ENCODE measurements around the gene LRRC8D. TPM values are rescaled to one million over a fixed set of nuclear protein-coding genes. Genes with fewer than 3 reads are reported as not detected.
A peak's percentile ranks its signal among the peaks of the same experiment; 100 is the strongest.

The LRRC8D gene
- total RNA-seq, 1 experiment from 2014 or later, result 37.2 TPM

DNA sequence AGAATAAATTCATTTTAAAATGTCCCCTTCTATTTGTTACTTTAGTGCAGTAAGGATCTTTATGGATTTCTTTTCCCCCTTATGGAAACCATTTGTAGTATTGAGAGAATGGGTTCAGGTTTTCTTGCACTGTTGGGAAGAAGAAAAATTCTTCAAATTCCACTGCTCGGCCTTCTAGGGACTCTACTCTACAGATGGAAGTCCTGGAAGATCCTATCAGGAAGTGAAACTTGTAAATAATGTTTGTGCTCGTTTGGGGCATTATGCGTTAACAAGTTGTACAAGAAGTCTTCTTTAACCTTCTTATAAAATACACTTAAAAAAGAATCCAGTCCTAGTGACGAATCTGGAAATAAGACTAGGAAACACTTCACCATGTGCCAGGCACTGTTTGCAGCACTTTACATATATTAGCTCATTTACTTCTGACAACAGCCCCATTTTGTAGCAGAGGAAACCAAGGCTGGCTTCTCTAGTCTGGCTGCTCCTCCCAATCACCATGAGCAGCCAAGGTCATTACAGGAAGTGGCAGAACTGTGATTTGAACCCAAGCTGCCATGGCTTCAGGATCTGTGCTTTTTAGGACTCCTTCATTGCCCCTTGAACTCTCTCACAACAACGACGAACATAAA, 11.8 kb downstream of the LRRC8D start:
- H3K9ac ChIP-seq (ENCODE audit: extremely low read depth, insufficient read length, low read length), result no peak overlapping the region
- H2BK5ac ChIP-seq (ENCODE audit: insufficient read length, low read length), result no peak overlapping the region
- WGBS (ENCODE audit: extremely low coverage, insufficient read length, low lambda C conversion rate), result no CpG with 5 or more reads among the region's 6 CpGs
- H3K56ac ChIP-seq (ENCODE audit: insufficient read length, low read depth, low read length), result no peak overlapping the region
- peak overlapping the region in 2 of 3 experiments; percentile 1 to 12; a peak in 3 of 7 replicates for H3K27ac Mint-ChIP-seq
- H3K18ac ChIP-seq (ENCODE audit: insufficient read length, low read depth, low read length), result no peak overlapping the region
- peaks cover 9% of the 10 kb centered on the region for H3K79me1 ChIP-seq (ENCODE audit: insufficient read depth, low read depth, low read length, poor library complexity, severe bottlenecking)
- H3K4ac ChIP-seq (ENCODE audit: low read depth, low read length), result no peak overlapping the region
- H4K91ac ChIP-seq (ENCODE audit: insufficient read length, low read depth, low read length), result no peak overlapping the region
- H3K79me2 ChIP-seq (ENCODE audit: insufficient read depth, low read length), result peaks cover 3% of the 10 kb centered on the region; the same call in 1 of the 2 replicates
- H4K5ac ChIP-seq (ENCODE audit: insufficient read length, low read depth, low read length), result no peak overlapping the region
- no peak overlapping the region for H3K14ac ChIP-seq (ENCODE audit: insufficient read depth, low read length)
- no peak overlapping the region for H2BK120ac ChIP-seq (ENCODE audit: low read depth, low read length, poor library complexity, severe bottlenecking)
- no peaks in the 10 kb centered on the region for H3K23me2 ChIP-seq (ENCODE audit: insufficient read length, low read depth, low read length, poor library complexity, severe bottlenecking)
- no peak overlapping the region for H2AFZ ChIP-seq (ENCODE audit: low read length)
- H4K8ac ChIP-seq (replicated peaks; ENCODE audit: insufficient read length, low read depth, low read length), result no peak overlapping the region
- H3K4me3 Mint-ChIP-seq, result no peak overlapping the region
- no peaks in the 10 kb centered on the region for H4K20me1 ChIP-seq (ENCODE audit: control insufficient read depth, insufficient read depth, insufficient read length)
- H2BK20ac ChIP-seq (ENCODE audit: low read depth, low read length, poor library complexity, severe bottlenecking), result no peak overlapping the region
- no peak overlapping the region for H2BK12ac ChIP-seq (ENCODE audit: insufficient read length, low read depth, low read length)
- no peaks in the 10 kb centered on the region for H3K27me3 ChIP-seq (ENCODE audit: insufficient read depth, low read length)
- no peaks in the 10 kb centered on the region for H3K9me3 Mint-ChIP-seq
- TF ChIP-seq, protein P1, sequence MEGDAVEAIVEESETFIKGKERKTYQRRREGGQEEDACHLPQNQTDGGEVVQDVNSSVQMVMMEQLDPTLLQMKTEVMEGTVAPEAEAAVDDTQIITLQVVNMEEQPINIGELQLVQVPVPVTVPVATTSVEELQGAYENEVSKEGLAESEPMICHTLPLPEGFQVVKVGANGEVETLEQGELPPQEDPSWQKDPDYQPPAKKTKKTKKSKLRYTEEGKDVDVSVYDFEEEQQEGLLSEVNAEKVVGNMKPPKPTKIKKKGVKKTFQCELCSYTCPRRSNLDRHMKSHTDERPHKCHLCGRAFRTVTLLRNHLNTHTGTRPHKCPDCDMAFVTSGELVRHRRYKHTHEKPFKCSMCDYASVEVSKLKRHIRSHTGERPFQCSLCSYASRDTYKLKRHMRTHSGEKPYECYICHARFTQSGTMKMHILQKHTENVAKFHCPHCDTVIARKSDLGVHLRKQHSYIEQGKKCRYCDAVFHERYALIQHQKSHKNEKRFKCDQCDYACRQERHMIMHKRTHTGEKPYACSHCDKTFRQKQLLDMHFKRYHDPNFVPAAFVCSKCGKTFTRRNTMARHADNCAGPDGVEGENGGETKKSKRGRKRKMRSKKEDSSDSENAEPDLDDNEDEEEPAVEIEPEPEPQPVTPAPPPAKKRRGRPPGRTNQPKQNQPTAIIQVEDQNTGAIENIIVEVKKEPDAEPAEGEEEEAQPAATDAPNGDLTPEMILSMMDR (conservative IDR thresholded peaks at IDR 0.05), result no peak
- H3K4me2 ChIP-seq (ENCODE audit: insufficient read depth, insufficient read length, low read length), result no peak overlapping the region
- peaks cover 59 to 60% of the 10 kb centered on the region in 2 experiments for H3K4me1 Mint-ChIP-seq
- H2AK5ac ChIP-seq (ENCODE audit: insufficient read length, low read length), result no peak overlapping the region
- peak overlapping the region; percentile 18 for H3K27ac ChIP-seq (ENCODE audit: insufficient read length, low read depth, low read length)
- H3K4me1 ChIP-seq (ENCODE audit: insufficient read depth, low read length), result peaks cover 14% of the 10 kb centered on the region
- H3K36me3 Mint-ChIP-seq (ENCODE audit: insufficient read depth in 1 of 3, low read depth in 3 of 3), result peaks cover 0 to 4% (median 0%) of the 10 kb centered on the region in 3 experiments; a peak in 3 of 7 replicates
- DNase-seq, result no peak
- no peak overlapping the region for H3K23ac ChIP-seq (ENCODE audit: insufficient read length, low read depth, low read length)
- no peak overlapping the region for H2BK15ac ChIP-seq (ENCODE audit: low read depth, low read length)
- H3T11ph ChIP-seq (ENCODE audit: low read length), result no peak overlapping the region
- no peaks in the 10 kb centered on the region for H3K9me3 ChIP-seq (ENCODE audit: control insufficient read depth, low read depth, low read length)
- no peaks in the 10 kb centered on the region for H3K27me3 Mint-ChIP-seq (ENCODE audit: low read depth)

All from H9 (cell line).